Stimulated activated CD4-positive, alpha-beta T cell treated with anti-CD3 and anti-CD28 coated beads, Interleukin-15, amount 100 ng/mL, for 24 hours (primary cell): ENCODE measurements around the gene ACTL6A.

ENCODE experiments used
- DNase-seq: peaks from one replicate; pipeline ENCODE4 v3.0.0-alpha.2; 2020

The ACTL6A gene

GRCh38 chr3:179591313-179591712, 28.6 kb downstream of the ACTL6A start:
- DNase-seq: no peak

- DNase-seq: no peak
Measured at GRCh38 chr3:179599531-179599930, 36.8 kb downstream of the ACTL6A start.

- no peak for DNase-seq
Measured at GRCh38 chr3:179603321-179603720, 40.6 kb downstream of the ACTL6A start.

- DNase-seq: no peak
Measured at GRCh38 chr3:179603831-179604230, 41.1 kb downstream of the ACTL6A start.

DNA sequence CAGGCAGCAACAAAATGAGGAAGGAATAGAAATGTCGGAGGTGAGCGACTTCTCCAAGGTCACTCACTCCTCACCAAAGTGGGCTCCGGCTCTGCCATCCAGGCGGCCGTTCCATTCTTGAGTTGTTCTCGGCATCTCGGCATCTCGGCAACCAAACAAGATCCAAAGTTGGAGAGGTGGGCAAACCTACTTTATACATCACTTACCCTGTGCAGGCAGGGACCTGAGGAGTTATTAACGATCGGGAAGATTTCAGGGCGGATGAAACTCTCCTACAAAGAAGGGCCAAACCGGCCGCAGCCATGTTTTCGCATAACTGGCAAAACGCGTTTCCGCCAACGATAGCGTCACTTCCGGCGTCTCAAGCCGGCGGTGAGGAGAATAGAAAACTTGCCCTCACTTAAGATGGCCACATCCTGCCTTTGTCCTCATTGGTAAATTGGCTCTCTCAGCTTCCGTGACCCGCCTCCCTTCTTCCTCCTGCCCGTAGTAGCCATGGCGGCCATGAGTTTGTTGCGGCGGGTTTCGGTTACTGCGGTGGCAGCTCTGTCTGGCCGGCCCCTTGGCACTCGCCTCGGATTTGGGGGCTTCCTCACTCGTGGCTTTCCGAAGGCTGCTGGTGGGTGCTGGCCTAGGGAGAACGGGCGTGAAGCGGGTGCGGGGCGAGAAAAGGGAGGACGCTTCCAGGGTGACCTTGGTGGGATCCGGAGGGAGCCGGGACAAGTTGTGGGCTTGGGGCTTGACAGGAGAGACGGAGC, 41.8 kb downstream of the ACTL6A start, which contains the start of the genes MRPL47 and NDUFB5:
TSS of gene MRPL47 (minus strand) at position 318 of the 758 bp plus-strand sequence. CDS start at position 304, 14 bp downstream.
TSS of gene NDUFB5 (plus strand) at position 474 of the 758 bp plus-strand sequence. CDS start at position 496, 22 bp downstream.
- peak; percentile 94 for DNase-seq

DNA sequence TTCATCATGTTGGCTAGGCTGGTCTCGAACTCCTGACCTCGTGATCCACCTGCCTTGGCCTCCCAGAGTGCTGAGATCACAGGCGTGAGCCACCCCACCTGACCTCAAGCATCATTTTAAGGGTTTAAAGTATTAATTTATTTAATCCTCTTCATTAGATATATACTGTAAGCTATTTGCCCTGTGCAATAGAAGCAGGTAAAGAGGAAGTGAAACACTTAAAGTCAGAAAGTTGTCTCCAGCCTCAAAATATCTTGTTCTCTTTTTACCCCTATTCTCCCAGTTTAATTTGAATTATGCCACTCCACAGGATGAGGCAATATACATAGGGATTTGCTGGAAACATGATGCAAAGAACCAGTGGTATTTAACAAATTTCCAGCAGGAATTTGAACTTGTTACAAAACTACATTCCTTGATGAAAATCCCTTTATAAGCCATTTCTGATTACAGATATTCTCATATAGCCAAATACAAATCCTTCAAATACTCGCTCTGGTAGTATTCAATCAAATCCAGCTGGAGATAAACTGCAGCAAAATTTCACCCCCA, 43.9 kb downstream of the ACTL6A start:
- no peak for DNase-seq

GRCh38 chr3:179608931-179609720, 46.4 kb downstream of the ACTL6A start:
- peak; percentile 12 for DNase-seq

- no peak for DNase-seq
Measured at GRCh38 chr3:179610066-179610465, 47.3 kb downstream of the ACTL6A start.

DNA sequence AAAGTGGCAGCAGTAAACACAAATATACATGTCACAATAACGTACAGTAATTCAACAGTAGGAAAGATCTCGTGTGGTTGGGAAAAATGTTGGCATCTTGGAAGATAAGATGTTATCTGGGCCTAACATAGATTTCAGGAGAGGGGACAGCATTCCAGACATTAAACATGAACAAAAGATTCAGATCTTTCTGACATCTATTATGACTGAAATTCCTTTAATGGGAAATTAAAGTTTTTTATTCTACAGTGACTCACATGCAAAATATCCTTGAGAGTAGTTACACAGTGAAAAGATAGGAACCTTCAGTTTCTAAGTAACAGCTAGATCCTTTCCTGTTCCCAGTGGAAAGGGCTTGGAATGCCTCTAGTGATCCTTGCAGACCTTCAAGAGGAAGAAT, 51.1 kb downstream of the ACTL6A start:
- no peak for DNase-seq

- DNase-seq: no peak
Measured at GRCh38 chr3:179615458-179616173, 52.9 kb downstream of the ACTL6A start.

DNA sequence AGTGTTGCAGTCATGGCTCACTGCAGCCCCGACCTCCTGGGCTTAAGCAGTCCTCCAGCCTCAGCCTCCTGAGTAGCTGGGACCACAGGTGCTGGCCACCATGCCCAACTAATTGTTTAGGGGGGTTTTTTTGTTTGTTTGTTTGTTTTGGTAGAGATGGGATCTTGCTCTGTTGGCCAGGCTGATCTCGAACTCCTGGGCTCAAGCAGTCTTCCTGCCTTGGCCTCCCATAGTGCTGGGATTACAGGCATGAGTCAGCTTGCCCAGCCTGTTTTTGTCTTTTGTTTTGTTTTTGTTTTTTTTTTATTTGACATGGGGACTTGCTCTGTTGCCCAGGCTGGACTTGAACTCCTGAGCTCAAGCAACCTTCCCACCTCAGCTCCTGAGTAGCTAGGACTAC, 59.3 kb downstream of the ACTL6A start:
- DNase-seq: no peak

DNA sequence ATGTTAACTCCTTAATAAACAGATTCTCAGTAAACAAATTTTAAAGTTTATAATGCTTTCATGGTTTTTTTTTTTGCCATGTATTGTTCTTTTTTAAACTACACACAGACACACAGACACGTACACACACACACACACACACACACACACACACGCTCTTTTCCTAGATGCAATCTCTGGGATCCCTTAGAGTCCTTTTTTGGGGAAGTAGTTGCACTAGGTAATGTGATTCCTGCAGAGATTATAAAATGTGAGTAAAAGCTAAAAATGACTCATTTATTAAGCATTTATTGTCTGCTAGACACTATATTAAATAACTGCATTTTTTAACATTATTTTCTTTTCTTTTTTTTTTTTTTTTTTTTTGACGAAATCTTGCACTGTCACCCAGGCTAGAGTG, 61.7 kb downstream of the ACTL6A start:
- DNase-seq: no peak

- DNase-seq: no peak
Measured at GRCh38 chr3:179630753-179631451, 68.2 kb downstream of the ACTL6A start.
